Cardiac fibroblast (primary cell): ENCODE data around the gene TRIM8.
"Not testable (repeated sequence)": the region's sequence is repeated elsewhere in the genome, so short reads cannot be mapped to it uniquely, and the experiment has no call there.

Experiments
- DNase-seq, 2 donors: peaks; one replicate each; pipeline versions ENCODE4 v3.0.0 to v3.0.0-alpha.2; 2010; ENCODE audit warnings: low read depth in 2 of 2
- H3K4me3 ChIP-seq, 2 donors: replicated peaks in 1 of 2; 1 replicate in 1 of 2; 2 replicates in 1 of 2; pipeline ENCODE4 v1.5.1; 2011; ENCODE audit warnings: low read depth in 2 of 2, low read length in 2 of 2, mild to moderate bottlenecking in 2 of 2, moderate library complexity in 1 of 2
- TF ChIP-seq, protein P1 (sequence below): IDR thresholded peaks from one replicate; pipeline ENCODE4 v1.5.1; 2011; ENCODE audit warnings: low read depth, mild to moderate bottlenecking, low read length, inconsistent platforms

The TRIM8 gene

DNA sequence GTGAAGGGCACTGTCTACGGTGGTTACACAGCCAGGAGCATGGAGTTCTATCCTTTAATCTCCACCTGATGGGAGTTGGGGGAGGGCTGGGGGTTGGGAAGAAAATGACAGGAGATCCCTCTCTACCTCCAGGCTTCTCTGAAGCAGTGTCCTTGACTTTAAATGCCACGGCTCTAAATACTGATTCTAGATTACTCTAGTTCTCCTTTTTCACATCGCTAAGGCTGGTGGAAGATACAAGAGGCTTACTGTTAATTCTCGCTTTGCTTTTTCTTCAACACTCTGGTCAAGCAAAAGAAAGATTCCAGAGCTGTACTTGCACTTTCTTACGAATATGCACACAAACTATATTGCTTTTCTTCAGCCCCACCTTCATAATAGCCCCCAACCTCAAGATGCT is 39.5 kb downstream of the TRIM8 start:
- TF ChIP-seq, protein P1, sequence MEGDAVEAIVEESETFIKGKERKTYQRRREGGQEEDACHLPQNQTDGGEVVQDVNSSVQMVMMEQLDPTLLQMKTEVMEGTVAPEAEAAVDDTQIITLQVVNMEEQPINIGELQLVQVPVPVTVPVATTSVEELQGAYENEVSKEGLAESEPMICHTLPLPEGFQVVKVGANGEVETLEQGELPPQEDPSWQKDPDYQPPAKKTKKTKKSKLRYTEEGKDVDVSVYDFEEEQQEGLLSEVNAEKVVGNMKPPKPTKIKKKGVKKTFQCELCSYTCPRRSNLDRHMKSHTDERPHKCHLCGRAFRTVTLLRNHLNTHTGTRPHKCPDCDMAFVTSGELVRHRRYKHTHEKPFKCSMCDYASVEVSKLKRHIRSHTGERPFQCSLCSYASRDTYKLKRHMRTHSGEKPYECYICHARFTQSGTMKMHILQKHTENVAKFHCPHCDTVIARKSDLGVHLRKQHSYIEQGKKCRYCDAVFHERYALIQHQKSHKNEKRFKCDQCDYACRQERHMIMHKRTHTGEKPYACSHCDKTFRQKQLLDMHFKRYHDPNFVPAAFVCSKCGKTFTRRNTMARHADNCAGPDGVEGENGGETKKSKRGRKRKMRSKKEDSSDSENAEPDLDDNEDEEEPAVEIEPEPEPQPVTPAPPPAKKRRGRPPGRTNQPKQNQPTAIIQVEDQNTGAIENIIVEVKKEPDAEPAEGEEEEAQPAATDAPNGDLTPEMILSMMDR = no peak
- no peak overlapping the region for H3K4me3 ChIP-seq
- no peak for DNase-seq

- peak; percentile 64 to 77 for DNase-seq
- TF ChIP-seq, protein P1 = no peak
- no peak overlapping the region for H3K4me3 ChIP-seq
Observed at GRCh38 chr10:102691285-102692066, 47.2 kb downstream of the TRIM8 start.

DNA sequence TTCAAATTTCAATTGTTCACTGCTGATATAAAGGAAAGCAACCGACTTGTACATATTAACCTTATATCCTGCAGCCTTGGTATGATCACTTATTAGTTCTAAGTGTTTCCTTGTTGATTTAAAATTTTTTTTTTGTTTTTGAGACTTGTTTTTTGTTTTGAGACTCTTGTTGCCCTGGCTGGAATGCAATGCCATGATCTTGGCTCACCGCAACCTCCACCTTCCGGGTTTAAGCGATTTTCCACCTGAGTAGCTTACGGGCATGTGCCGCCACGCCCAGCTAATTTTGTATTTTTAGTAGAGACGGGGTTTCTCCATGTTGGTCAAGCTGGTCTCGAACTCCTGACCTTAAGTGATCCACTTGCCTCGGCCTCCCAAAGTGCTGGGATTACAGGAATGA is 51.1 kb downstream of the TRIM8 start:
- not testable (repeated sequence) for H3K4me3 ChIP-seq

GRCh38 chr10:102696736-102697135 is 52.5 kb downstream of the TRIM8 start:
- no peak overlapping the region for H3K4me3 ChIP-seq
- no peak for DNase-seq
- TF ChIP-seq, protein P1 = no peak

More for the DNA sequence above, 51.1 kb downstream of the TRIM8 start:
- not testable (repeated sequence) for DNase-seq

DNA sequence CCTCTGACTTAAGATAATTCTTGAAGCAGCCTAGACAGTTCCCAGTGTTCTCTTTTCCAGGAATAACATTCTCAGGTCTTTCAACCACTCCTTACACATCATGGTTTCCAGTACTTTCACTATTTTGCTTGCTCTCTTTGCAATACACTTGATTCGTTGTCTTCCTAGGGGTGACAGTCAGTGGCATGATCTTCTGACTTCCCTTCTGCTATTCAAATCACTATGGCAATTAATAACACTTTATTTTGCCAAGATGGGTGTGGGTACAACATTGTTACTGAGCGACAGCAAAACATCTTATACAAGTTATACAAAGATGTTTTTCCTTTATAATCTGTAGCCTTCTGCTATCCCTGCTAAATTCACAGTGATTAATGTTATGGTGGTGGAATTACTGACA is 54.6 kb downstream of the TRIM8 start:
- TF ChIP-seq, protein P1 = no peak
- DNase-seq = no peak

GRCh38 chr10:102701272-102701671 is 57.0 kb downstream of the TRIM8 start:
- TF ChIP-seq, protein P1 = no peak
- no peak for DNase-seq
- no peak overlapping the region for H3K4me3 ChIP-seq

More for the DNA sequence above, 54.6 kb downstream of the TRIM8 start:
- no peak overlapping the region for H3K4me3 ChIP-seq

DNA sequence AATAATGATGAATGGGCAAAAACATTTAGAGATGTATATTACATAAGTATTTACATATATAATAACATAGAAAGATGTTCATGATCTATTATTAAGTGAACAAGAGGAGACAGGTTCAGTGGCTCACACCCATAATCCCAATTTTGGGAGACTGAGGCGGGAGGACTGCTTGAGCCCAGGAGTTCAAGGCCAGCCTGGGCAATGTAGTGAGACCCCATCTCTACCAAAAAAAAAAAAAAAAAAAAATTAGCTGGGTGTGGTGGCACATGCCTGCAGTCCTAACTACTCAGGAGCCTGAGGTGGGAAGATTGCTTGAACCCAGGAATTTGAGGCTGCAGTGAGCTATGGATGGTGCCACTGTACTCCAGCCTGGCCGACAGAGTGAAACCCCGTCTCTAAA is 57.5 kb downstream of the TRIM8 start:
- H3K4me3 ChIP-seq = no peak overlapping the region
- no peak for DNase-seq
- TF ChIP-seq, protein P1 = no peak
